Stimulated activated naive CD4-positive, alpha-beta T cell treated with Interleukin-2 at 50 U/mL for 16 hours (primary cell): ENCODE data around the gene ANO4.

Source experiments
- DNase-seq: peaks from one replicate; lab custom pipeline; 2025; lab: John Stamatoyannopoulos, UW

Gene ANO4

DNA sequence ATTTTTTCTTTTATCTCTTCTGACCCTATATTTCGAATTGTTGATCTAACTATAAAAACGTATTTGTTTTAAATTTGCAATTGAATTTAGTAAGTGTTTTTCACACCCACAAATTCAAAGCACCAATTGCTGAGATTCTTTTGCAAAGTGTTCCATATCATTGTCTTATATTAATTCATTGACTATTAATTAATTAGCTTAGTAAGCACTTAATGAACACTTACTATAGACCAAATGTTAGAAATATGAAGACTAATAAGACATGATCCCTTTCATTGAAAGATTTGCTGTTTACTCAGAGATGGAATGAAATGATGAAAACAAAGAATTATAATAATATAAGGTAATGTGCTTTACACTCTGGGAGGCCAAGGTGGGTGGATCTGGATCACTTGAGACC lies 14.2 kb downstream of the ANO4 start:
- DNase-seq, result no peak

GRCh38 chr12:100820314-100820713 lies 25.7 kb downstream of the ANO4 start:
- no peak for DNase-seq

DNA sequence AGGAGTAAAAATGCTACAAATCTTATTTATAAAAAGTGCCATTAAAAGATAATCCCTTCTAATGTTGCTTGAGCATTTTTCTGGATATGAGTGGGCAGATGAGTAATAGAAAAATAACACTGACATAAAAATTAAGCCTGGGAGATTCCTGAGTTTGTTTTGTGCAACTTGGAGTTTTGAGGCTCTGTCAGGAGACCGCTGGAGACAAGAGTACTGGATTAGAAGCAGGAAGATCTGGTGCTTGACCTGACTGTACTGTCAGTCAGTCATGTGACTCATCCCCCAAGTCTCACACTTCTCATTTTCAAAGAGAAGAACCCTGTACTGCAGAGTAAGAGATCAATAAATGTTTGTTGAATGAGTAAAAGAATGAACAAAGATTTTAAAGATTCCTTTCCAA lies 29.4 kb downstream of the ANO4 start:
- no peak for DNase-seq

- no peak for DNase-seq
Measured at GRCh38 chr12:100824476-100824875, 29.9 kb downstream of the ANO4 start.

- no peak for DNase-seq
Measured at GRCh38 chr12:100826323-100826722, 31.7 kb downstream of the ANO4 start.

DNA sequence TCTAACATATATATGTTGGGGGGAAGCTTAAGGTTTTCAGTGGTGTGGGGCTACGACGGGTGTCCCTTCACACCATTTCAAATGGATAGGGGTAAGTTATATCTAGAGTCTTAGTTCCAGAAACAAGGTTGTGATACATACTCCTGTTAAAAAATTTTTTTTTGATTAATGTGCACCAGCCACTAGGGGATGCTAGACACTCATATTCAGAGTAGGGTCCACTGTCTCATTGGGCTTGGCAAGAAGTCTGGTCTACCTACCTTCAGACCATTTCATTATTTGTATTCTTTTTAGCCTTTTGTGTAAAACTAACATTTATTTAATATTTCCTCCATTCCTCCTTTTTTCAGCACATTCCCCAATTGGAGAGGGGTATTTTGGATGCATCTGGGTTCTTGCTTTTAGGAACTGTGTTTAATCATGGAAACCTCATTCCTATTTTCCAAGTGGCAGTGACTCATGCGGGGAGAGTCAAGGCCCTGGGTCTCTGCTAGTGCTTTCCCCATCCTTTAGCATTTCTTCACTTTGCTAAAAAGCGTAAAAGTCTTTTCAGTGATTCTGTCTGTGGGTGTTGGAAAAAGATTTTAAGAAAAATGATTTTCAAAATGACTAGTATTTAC lies 33.4 kb downstream of the ANO4 start:
- DNase-seq, result no peak

DNA sequence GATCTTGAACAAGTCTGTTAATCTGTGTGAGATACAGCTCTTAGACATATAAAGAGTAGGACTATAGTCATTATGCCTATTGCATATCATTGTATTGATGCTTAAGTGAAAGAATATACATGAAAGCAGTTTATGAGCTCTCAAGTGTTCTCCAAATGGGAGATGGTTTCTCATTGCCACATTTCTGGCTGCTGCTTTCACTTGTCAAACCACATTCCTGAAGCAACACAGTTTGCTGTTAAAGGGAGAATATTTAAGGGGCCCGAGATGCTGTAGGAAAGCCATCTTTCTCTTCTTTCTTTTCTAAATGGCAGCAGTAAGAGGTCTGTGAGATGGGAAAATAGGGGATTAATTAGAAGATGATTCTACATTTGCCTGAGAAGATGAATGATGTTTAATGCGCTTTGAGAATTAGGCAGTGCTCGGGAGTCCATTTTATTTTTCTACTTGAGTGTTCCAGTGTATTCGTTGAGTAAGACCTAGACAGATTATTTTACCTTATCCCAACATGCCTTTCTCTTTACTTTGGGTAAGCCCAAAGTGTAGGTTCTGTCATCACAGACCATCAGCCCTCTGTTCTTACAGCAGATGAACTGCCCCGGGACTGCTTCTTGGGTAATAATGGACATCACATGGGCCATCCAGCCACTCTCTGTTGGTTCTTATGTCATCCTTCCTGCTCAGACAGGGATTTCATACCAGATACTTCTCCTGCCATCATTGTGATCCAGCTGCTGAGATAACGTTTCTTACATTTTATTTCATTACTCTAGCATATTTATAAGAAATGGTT lies 35.6 kb downstream of the ANO4 start:
- DNase-seq, result no peak

- DNase-seq, result no peak
Measured at GRCh38 chr12:100833282-100833681, 38.7 kb downstream of the ANO4 start.

DNA sequence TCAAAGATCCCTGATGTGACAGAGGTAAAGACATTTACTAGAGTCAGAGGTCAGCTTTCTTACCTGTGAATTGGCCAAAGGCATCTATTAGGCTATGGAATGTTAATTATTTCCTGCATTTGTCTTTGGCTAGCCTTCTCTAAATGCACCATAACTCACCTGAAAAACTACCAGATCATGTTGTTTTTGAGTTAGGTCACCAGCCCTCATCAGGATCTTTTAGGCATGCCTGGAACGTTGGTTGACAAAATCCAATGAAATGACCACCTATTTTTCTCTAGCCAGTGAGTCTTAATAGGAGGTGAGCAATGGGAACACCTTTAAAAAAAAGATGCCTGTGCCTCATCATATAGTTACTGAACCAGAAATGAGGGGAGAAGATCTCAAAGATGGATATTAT lies 46.2 kb downstream of the ANO4 start:
- DNase-seq, result no peak

- no peak for DNase-seq
Measured at GRCh38 chr12:100842156-100842555, 47.6 kb downstream of the ANO4 start.

DNA sequence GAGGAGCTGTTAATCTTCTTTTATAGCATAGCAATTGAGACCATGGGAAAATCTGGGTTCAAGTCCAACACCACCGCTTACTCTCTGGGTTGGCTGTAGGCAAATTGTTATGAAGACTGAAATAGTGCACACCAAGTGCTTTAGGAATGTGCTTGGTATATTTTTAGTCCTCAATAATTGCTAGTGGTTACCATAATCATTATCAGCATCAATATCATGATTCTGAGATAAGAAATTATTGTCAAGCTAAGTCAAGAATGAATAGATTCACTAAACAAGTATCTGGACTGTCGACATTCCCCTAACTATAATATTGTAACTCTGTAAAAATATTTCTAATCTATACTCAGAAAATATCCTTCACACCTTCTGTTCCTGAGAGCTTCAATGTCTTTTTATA lies 48.5 kb downstream of the ANO4 start:
- no peak for DNase-seq

GRCh38 chr12:100845095-100845494 lies 50.5 kb downstream of the ANO4 start:
- DNase-seq, result no peak

DNA sequence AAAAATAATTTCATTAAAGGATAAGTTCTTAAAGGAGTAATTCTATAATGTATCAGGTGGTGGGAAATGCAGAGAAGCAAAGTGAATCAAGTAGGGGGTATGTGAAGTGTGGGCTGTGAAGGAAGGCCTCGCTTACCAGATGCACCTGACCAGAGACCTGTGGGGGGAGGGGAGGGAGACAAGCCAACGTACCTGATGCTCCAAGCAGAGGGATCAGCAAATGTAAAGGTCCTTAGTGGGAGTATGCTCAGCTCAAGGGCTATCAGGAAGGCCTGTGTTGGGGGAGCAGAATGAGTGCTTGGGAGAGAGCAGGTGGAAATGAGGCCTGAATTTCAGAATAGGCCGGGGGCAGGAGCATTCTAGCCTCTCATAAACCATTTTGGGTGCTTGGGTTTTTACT lies 57.1 kb downstream of the ANO4 start:
- no peak for DNase-seq

DNA sequence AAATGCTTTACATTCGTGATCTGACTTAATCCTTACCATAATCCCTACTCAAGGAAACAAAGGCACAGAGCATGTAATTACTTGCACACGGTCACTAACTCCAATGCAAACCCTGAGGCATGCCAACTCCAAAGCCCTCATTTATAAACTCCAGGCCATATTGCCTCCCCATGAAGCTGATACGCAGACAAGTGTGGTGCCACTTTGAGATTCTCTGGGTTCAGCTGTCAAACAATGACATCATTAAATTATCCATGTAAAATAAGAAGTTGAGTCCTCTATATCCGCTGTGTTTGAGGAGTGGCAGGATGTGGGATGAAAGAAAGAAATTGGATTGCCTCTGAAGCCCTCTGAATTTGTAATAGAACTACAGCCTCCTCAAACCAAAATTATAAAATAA lies 62.8 kb downstream of the ANO4 start:
- no peak for DNase-seq

- DNase-seq, result no peak
Measured at GRCh38 chr12:100857971-100858370, 63.4 kb downstream of the ANO4 start.

GRCh38 chr12:100858656-100859055 lies 64.1 kb downstream of the ANO4 start:
- no peak for DNase-seq

- DNase-seq, result no peak
Measured at GRCh38 chr12:100859063-100859627, 64.6 kb downstream of the ANO4 start.

- DNase-seq, result no peak
Measured at GRCh38 chr12:100860611-100861010, 66.0 kb downstream of the ANO4 start.

- DNase-seq, result no peak
Measured at GRCh38 chr12:100862676-100863075, 68.1 kb downstream of the ANO4 start.

DNA sequence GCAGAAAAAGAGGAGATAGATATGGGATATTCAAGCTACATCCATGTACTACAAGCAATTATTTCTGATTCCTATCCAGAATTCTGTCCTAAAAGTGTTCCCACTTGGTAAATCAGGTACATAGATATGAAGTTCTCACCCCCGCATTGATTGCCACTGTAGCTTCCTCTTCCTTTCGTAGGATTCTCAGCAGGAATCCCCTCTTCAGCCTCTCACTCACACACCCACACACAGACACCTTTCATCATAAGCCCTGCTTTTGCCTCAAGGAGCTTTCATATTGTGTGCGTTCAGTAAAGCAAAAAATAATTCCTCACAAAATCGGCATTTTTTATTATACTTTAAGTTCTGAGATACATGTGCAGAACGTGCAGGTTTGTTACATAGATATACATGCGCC lies 69.8 kb downstream of the ANO4 start:
- no peak for DNase-seq

GRCh38 chr12:100867639-100868393 lies 73.2 kb downstream of the ANO4 start:
- DNase-seq, result no peak

GRCh38 chr12:100868487-100868886 lies 73.9 kb downstream of the ANO4 start:
- no peak for DNase-seq
